ENCODE measurements around the gene STK24.

STK24 gene

DNA sequence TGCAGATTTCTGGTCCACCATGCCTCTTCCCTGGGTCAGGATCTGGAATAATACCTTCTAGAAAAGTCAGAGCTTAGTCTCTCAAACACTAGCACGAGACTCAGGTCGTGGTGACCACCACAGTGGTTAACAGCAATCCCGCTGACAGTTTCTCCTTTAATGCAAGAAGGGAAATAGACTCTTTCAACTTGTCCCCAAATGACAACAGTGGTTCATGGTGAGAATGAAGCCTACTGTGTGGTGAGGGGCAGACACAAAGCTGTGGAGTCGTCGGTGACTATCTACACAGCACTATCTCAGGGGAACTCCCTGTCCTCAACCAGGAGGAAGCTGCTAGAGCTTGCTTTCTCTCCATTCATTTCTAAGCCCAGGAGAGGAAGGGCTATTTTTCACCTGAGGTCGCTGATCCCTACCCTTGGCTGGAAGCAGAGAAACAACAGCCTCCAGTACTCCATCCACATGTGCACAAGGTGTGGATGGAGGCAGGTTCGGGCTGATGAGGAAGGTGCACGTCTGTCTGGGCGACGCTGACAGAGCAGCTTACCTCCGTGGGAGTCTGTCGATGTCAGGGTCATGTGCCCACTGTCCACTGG is 72.4 kb downstream of the STK24 start:
- H3K27me3 ChIP-seq (ENCODE audit: insufficient read depth, low read depth, severe bottlenecking), result no peaks in the 10 kb centered on the region
- H3K27ac ChIP-seq, result no peak overlapping the region
- DNase-seq, result no peak
- H3K36me3 ChIP-seq, result peaks cover 17% of the 10 kb centered on the region
- no peak for TF ChIP-seq CTCF (IDR thresholded peaks at IDR 0.05; ENCODE audit: low read depth, low read length)
- no peaks in the 10 kb centered on the region for H3K9me3 ChIP-seq (ENCODE audit: severe bottlenecking)
- no peak overlapping the region for H3K4me3 ChIP-seq (ENCODE audit: low read depth, low read length)

DNA sequence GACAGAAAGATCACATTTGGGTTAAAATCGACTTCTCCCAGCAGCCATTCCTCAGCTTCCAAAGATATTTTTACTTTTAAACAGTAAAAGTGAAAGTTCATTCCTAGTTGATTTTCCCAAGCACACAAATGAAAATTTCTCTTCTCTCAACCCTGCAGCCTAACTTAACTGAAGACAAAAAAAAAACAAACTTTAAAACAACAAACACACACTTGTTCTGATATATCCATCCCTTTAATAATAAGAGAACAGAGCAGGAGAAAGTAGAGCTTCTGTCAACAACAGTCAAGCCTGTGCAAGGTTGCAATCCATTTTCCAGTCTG is 72.9 kb downstream of the STK24 start:
- Histone ChIP-seq H3K36me3 (peaks cover 17% of the 10 kb centered on the region), H3K4me3 (ENCODE audit: low read depth, low read length) (no peak overlapping the region), H3K27ac (no peak overlapping the region), H3K27me3 (ENCODE audit: insufficient read depth, low read depth, severe bottlenecking) (no peaks in the 10 kb centered on the region), H3K9me3 (ENCODE audit: severe bottlenecking) (no peaks in the 10 kb centered on the region)
- no peak for DNase-seq
- TF ChIP-seq CTCF (IDR thresholded peaks at IDR 0.05; ENCODE audit: low read depth, low read length), result no peak

DNA sequence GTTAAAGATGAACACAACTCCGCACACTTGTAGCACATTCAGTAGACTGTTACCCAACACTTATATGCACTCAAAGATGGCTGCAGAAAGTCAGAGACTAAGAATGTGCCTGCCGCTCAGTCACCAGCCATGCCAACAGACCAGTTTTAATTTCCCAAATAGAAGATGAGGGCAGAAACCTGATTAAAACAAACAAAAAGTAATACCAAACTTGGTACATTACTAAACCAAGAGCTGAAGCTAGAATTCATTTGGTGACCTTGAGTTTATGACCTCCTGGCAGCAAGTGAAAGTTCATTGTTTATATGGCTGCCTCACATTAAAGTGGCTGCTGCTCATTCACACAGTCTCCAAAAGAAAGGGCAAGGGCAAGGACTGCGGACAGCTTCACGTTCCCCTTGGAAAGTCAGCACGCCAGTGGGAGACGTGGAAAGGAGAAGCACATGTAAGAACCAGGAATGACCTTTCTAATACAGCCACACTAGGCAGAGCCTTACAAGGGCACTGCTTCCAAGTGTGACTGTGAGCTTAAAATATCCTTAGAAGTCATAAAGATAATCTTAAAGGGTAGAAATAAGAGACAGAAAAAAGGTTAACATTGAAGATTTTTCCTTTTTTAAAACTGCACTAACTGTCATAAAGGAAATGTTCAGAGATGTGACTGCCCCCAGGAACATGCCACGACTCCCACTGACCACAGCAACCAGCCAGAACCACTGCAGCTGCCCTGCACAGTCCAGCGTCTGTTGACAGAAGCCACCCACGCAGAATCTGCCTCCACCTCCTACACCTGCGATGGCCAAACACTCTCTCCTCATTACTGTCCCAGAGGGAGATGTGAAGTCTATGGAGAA is 73.5 kb downstream of the STK24 start:
- TF ChIP-seq CTCF (IDR thresholded peaks at IDR 0.05; ENCODE audit: low read depth, low read length), result no peak

DNA sequence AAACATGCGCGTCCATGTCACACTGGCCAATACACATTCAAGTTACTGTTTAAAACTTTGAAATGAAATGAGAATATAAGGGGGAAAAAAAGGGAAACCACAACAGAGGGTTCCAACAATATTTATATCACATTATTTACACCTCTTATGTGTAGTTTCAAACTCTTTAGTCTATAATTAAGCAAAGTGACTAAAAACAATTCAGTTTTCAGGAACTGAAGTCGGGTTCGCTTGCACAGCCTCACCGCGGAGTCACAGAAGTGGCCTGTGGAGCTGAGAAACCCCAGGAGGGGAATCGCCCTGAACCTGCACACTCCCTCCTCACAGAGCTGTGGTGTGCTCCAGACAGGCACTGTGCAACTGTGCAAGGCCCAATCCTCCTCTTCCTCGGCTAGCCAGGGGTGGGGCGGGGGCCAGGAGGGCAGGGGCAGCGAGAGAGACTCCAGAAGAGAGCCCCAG is 75.9 kb downstream of the STK24 start:
- TF ChIP-seq CTCF (IDR thresholded peaks at IDR 0.05; ENCODE audit: low read depth, low read length), result no peak
- H3K4me3 ChIP-seq (ENCODE audit: low read depth, low read length), result no peak overlapping the region
- H3K27me3 ChIP-seq (ENCODE audit: insufficient read depth, low read depth, severe bottlenecking), result no peaks in the 10 kb centered on the region
- H3K36me3 ChIP-seq, result peaks cover 29% of the 10 kb centered on the region
- DNase-seq, result no peak
- H3K27ac ChIP-seq, result no peak overlapping the region
- no peaks in the 10 kb centered on the region for H3K9me3 ChIP-seq (ENCODE audit: severe bottlenecking)

More for the DNA sequence above, 73.5 kb downstream of the STK24 start:
- no peak for DNase-seq
- Histone ChIP-seq H3K4me3 (ENCODE audit: low read depth, low read length) (no peak overlapping the region), H3K36me3 (peaks cover 18% of the 10 kb centered on the region), H3K27ac (no peak overlapping the region), H3K9me3 (ENCODE audit: severe bottlenecking) (no peaks in the 10 kb centered on the region), H3K27me3 (ENCODE audit: insufficient read depth, low read depth, severe bottlenecking) (no peaks in the 10 kb centered on the region)

DNA sequence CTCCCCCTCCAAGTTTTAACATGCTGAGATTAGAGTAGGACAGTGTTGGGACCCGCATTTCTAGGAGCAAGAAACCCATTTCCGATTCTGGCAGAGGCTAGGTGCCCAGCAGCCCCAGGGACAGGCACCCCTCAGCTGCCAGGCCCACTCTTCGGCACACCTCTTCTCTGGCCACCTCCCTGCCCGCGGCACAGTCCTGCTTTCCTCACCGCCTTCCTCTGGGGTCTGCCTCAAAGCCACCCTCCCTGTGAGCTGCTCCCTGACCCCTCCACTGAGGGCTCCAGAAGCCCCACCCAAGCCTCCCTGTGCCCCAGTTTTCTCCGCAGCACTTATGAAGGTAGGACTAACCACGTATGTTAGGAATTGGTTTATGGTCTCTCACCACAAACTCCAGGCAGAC is 79.9 kb downstream of the STK24 start:
- Histone ChIP-seq H3K9me3 (ENCODE audit: severe bottlenecking) (no peaks in the 10 kb centered on the region), H3K27me3 (ENCODE audit: insufficient read depth, low read depth, severe bottlenecking) (no peaks in the 10 kb centered on the region), H3K36me3 (peaks cover 17% of the 10 kb centered on the region), H3K27ac (no peak overlapping the region), H3K4me3 (ENCODE audit: low read depth, low read length) (no peak overlapping the region)
- no peak for DNase-seq
- TF ChIP-seq CTCF (IDR thresholded peaks at IDR 0.05; ENCODE audit: low read depth, low read length), result no peak
